Glutamatergic neuron (in vitro differentiated cells): ENCODE data around the gene NT5DC2. TPM values are rescaled to one million over a fixed set of nuclear protein-coding genes. Genes with fewer than 3 reads are reported as not detected.
A peak's percentile ranks its signal among the peaks of the same experiment; 100 is the strongest.

Experiments
- DNase-seq: peaks from one replicate; pipeline ENCODE4 v3.0.0; 2022
- H3K27ac Mint-ChIP-seq: one replicate; pipeline ENCODE4 v1.8.0; 2020; ENCODE audit warnings: mild to moderate bottlenecking, mixed read lengths, inconsistent platforms; ENCODE audit not compliant: unreplicated experiment
- H3K27me3 Mint-ChIP-seq: one replicate; pipeline ENCODE4 v1.8.0; 2020; ENCODE audit warnings: mild to moderate bottlenecking, moderate library complexity, mixed read lengths, inconsistent platforms; ENCODE audit not compliant: unreplicated experiment
- H3K36me3 Mint-ChIP-seq: one replicate; pipeline ENCODE4 v1.8.0; 2020; ENCODE audit warnings: mild to moderate bottlenecking, mixed read lengths, inconsistent platforms; ENCODE audit not compliant: unreplicated experiment
- H3K4me1 Mint-ChIP-seq: one replicate; pipeline ENCODE4 v1.8.0; 2020; ENCODE audit warnings: mild to moderate bottlenecking, low read depth, mixed read lengths, inconsistent platforms; ENCODE audit not compliant: unreplicated experiment
- H3K4me3 Mint-ChIP-seq: one replicate; pipeline ENCODE4 v1.8.0; 2020; ENCODE audit warnings: mild to moderate bottlenecking, mixed read lengths, inconsistent platforms; ENCODE audit not compliant: unreplicated experiment
- H3K9me3 Mint-ChIP-seq: one replicate; pipeline ENCODE4 v1.8.0; 2020; ENCODE audit warnings: mild to moderate bottlenecking, moderate library complexity, mixed read lengths, inconsistent platforms; ENCODE audit not compliant: unreplicated experiment
- CTCF ChIP-seq: fragments of 200-600 bp; sonication (generic); IDR thresholded peaks from one replicate; pipeline ENCODE4 v1.5.0; 2021; ENCODE audit not compliant: partially characterized antibody, unreplicated experiment
- total RNA-seq: library from RNA; stranded (reverse); fragmentation: NEBNext Ultra II Directional; extraction: Animal tissue kit (Norgen Biotek cat#: 25700); gene quantifications from one replicate; pipeline ENCODE4 v1.2.1, GENCODE V29; 2021; ENCODE audit not compliant: unreplicated experiment

The NT5DC2 gene
- total RNA-seq, 1 donor from 2014 or later: 308 TPM

- Mint-ChIP-seq H3K36me3 (no peaks in the 10 kb centered on the region), H3K27me3 (peaks cover 11% of the 10 kb centered on the region), H3K4me3 (no peak overlapping the region), H3K4me1 (peaks cover 14% of the 10 kb centered on the region), H3K9me3 (no peaks in the 10 kb centered on the region), H3K27ac (no peak overlapping the region)
- DNase-seq: no peak
- TF ChIP-seq CTCF: no peak
Observed at GRCh38 chr3:52498137-52499054, 35.3 kb downstream of the NT5DC2 start.

DNA sequence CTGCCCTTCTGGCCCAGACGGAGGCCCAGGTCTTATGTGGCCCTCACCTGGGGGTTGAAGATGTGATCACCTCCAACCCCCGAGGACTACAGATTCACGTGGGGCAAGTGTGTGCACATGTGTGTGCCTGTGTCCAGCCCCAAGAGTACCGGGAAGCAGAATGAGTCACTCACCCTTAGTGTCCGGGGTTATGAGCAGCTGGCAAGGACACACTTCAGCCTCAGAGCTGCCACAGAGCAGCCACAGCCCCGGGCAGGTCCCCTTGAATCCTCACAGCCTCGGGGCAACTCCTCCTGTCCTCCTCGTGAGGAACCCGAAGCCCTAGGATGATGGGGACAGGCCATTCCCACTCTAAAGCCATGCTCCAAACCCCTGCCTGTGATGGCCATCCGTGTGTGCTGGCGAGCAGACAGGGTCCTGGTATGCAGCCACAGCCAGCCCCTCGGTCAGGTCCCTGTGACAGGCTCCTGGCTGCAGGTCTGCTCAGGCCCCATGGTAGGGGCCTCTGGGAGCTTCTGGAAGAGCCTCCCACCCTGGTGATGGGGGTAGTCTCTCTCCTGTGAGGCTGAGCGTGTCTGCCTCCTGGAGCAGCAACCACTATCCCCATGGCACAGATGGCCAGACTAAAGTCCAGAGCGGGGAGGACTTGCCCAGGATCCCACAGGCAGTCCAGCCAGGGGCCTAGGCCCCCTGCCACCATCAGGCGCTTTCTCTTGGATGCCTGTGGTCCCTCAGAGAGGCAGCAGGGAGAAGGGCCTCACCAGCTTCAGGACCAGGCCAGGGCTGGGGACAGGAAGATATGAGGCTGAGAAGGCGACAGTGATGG lies 37.7 kb downstream of the NT5DC2 start:
- peaks cover 11% of the 10 kb centered on the region for H3K27me3 Mint-ChIP-seq
- H3K9me3 Mint-ChIP-seq: no peaks in the 10 kb centered on the region
- no peak overlapping the region for H3K4me3 Mint-ChIP-seq
- peak overlapping the region; percentile 28 for H3K27ac Mint-ChIP-seq
- H3K4me1 Mint-ChIP-seq: peaks cover 18% of the 10 kb centered on the region
- H3K36me3 Mint-ChIP-seq: no peaks in the 10 kb centered on the region
- DNase-seq: no peak
- TF ChIP-seq CTCF: no peak

DNA sequence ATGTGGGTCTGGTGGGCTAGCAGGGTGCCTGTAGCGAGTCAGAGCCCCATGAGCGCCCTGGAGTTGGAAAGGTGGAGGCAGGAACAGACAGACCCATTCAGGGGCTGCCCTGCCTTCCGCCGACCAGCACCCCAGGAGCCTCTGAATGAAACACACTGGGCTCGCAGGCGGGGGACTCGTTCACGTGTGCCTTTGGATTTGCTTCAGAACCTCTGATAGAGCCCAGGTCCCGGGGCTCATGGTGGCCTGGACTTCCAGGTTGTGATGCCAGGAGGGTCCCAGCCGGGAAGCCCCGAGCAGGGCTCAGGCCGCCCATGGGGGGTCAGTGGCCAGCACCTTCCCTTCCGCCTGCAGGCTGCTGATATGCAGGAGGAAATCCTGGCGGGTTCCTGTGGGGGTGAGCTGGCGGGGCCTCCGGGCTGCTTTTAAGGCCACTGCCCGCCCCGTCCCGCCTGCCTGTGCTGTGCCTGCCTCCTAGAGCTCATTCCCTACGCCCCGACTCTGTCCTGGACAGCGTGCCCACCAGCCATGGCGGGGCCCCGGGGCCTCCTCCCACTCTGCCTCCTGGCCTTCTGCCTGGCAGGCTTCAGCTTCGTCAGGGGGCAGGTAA lies 38.7 kb downstream of the NT5DC2 start, which contains the start of gene STAB1:
STAB1 (plus strand) TSS at position 453 of the 610 bp plus-strand sequence; CDS start at position 529, 76 bp downstream.
- Mint-ChIP-seq H3K27ac (peak within 1 kb of the TSS; percentile 28), H3K36me3 (no peaks in the 10 kb centered on the region), H3K4me1 (peaks cover 10% of the 10 kb centered on the region), H3K4me3 (no peak within 1 kb of the TSS), H3K27me3 (peaks cover 12% of the 10 kb centered on the region), H3K9me3 (peaks cover 3% of the 10 kb centered on the region)
- TF ChIP-seq CTCF: no peak
- DNase-seq: no peak

GRCh38 chr3:52494445-52494844 lies 39.2 kb downstream of the NT5DC2 start:
- Mint-ChIP-seq H3K27ac (no peak overlapping the region), H3K4me1 (peaks cover 10% of the 10 kb centered on the region), H3K4me3 (no peak overlapping the region), H3K36me3 (no peaks in the 10 kb centered on the region), H3K9me3 (peaks cover 3% of the 10 kb centered on the region), H3K27me3 (peaks cover 12% of the 10 kb centered on the region)
- no peak for DNase-seq
- TF ChIP-seq CTCF: no peak
